GM18508 (cell line): Measurements from ENCODE around the gene PKIB.

ENCODE experiments used
- ATAC-seq: cut with Tn5 transposase; IDR thresholded peaks from one replicate; pipeline ENCODE4 v1.9.1; 2021; ENCODE audit warnings: moderate number of reproducible peaks; ENCODE audit not compliant: insufficient read depth, unreplicated experiment

PKIB gene

GRCh38 chr6:122772724-122773415 lies 162.7 kb downstream of the PKIB start:
- ATAC-seq, result no peak
